ENCODE measurements around the gene KIAA0319L. TPM values are rescaled to one million over a fixed set of nuclear protein-coding genes. Genes with fewer than 3 reads are reported as not detected.

KIAA0319L gene
- total and polyA plus RNA-seq, 7 donors, result 8.3 to 50.4 (median 30.7) TPM

DNA sequence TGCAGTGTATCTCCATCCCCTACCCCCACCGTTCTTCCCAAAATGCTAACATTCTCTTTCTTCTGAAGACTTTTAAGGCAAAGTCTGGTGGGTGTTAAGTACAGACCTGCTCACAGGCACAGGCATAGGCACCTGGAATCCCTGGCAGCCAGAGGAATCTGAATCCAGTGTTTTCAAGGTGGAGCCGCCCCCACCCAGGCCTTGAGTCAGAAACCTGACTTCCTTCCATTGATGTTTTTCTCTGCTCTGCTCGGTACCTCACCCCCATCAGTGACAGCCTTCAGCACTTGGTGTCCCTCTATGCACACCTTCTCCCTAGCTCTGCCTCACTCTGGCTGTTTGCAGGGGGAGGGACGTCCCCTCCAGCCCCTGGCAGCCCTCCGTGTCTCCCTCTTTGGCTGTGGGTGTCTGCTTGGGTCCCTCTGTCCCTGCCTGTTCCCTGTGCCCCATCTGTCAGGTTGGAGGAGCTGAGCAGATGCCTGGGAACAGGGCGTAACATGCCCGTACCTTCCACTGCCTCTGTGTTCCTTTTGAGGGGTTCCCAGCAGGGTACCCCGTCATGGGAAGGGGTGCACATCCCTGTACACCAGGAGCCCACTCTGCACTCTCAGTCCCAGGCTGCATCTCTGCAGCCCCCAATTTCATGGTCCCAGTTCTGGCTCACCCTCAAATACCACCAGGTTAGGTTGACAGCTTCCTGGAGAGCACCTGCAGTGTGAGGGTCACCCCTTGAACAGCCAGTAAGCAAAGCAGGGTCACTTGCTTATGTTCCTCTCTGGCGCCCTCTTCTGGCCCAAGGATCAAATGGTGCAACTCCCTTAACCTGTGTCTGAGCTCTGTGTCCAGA lies 7.1 kb upstream of the KIAA0319L start:
- intact Hi-C loops (cut with DNase I), result loop anchor here (1.0 to 5.0 kb wide), 2 partner anchors 113 to 208 kb away; no protein-coding TSS in a partner anchor
- Histone ChIP-seq H3K9me3 (no peaks in the 10 kb centered on the region), H3K4me1 (peaks cover 0 to 23% (median 20%) of the 10 kb centered on the region in 4 donors), H3K4me3 (no peak overlapping the region), H3K36me3 (peaks cover 0 to 33% (median 7%) of the 10 kb centered on the region in 4 donors), H3K27ac (no peak overlapping the region), H3K27me3 (no peaks in the 10 kb centered on the region)
- 79 to 83% methylated on average over 9 of the region's 9 CpGs for WGBS, 2 donors
- peak; percentile 85 for DNase-seq
- TF ChIP-seq, protein P1, sequence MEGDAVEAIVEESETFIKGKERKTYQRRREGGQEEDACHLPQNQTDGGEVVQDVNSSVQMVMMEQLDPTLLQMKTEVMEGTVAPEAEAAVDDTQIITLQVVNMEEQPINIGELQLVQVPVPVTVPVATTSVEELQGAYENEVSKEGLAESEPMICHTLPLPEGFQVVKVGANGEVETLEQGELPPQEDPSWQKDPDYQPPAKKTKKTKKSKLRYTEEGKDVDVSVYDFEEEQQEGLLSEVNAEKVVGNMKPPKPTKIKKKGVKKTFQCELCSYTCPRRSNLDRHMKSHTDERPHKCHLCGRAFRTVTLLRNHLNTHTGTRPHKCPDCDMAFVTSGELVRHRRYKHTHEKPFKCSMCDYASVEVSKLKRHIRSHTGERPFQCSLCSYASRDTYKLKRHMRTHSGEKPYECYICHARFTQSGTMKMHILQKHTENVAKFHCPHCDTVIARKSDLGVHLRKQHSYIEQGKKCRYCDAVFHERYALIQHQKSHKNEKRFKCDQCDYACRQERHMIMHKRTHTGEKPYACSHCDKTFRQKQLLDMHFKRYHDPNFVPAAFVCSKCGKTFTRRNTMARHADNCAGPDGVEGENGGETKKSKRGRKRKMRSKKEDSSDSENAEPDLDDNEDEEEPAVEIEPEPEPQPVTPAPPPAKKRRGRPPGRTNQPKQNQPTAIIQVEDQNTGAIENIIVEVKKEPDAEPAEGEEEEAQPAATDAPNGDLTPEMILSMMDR (IDR thresholded peaks at IDR 0.05), result peak; percentile 42 to 73 (median 59)
- TF ChIP-seq POLR2A (IDR thresholded peaks at IDR 0.05), result no peak

DNA sequence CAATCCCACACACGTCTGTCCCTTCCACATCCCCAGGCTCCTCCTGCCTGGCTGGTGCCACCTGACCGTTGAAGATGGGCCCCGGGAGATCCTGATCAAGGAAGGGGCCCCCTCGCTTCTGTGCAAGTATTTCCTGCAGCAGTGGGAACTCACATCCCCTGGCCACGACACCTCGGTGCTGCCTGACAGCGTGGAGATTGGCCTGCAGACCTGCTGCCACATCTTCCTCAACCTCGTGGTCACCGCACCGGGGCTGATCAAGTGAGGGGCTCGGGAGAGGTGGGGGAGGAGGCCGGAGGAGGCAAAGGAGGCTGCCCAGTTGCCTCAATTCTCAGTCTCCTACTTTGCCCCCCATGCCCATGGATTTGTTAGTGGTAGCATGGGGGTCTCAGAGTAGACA lies 6.0 kb upstream of the KIAA0319L start:
- no peak for DNase-seq
- intact Hi-C loops (cut with DNase I), result loop anchor here (5.0 kb wide), 1 partner anchor 209 kb away; no protein-coding TSS in a partner anchor
- peaks cover 0 to 34% (median 31%) of the 10 kb centered on the region in 4 donors for H3K4me1 ChIP-seq
- peaks cover 0 to 33% (median 7%) of the 10 kb centered on the region in 4 donors for H3K36me3 ChIP-seq
- H3K27me3 ChIP-seq, result no peaks in the 10 kb centered on the region
- WGBS, 2 donors, result 53 to 86% methylated on average over 12 of the region's 12 CpGs
- TF ChIP-seq POLR2AphosphoS5 (IDR thresholded peaks at IDR 0.05) (no peak), POLR2A (IDR thresholded peaks at IDR 0.05) (no peak), EP300 (IDR thresholded peaks at IDR 0.05) (no peak)
- TF ChIP-seq, protein P1 (IDR thresholded peaks at IDR 0.05), result no peak
- H3K4me3 ChIP-seq, result no peak overlapping the region
- no peak overlapping the region for H3K27ac ChIP-seq
- H3K9me3 ChIP-seq, result no peaks in the 10 kb centered on the region

DNA sequence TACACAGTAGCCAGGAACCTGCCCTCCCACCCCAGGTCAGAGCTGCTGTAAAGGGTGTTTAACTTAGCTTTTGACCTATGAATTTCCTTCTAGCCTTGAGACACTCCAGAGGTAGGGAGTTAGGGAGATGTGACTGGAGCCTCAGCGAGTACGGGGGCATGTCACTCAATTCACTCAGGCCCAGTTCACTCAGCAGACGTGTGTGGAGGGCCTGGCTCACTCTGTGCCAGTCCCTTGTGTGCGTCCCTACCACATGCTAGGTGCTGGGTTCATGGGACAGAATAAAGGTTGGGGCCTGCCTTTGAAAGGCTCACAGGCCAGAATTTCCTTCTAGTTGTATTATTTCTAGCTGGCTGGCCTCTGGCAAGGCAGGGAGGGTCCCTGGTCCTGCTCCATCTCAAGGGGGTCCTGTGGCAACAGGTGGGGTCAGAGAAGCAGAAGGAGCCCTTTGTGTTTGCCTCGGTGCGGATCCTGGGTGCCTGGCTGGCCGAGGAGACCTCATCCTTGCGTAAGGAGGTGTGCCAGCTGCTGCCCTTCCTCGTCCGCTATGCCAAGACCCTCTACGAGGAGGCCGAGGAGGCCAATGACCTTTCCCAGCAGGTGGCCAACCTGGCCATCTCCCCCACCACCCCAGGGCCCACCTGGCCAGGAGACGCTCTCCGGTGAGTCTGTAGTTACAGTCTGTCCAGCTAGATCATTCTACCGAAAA lies 4.9 kb upstream of the KIAA0319L start:
- WGBS, 2 donors, result 93% methylated on average over 15 of the region's 15 CpGs
- TF ChIP-seq, protein P1 (IDR thresholded peaks at IDR 0.05), result no peak
- TF ChIP-seq POLR2AphosphoS5 (IDR thresholded peaks at IDR 0.05) (no peak), EP300 (IDR thresholded peaks at IDR 0.05) (no peak), POLR2A (IDR thresholded peaks at IDR 0.05) (no peak)
- peaks cover 0 to 36% (median 33%) of the 10 kb centered on the region in 4 donors for H3K4me1 ChIP-seq
- no peak for DNase-seq
- no peaks in the 10 kb centered on the region for H3K9me3 ChIP-seq
- no peaks in the 10 kb centered on the region for H3K27me3 ChIP-seq
- H3K4me3 ChIP-seq, result no peak overlapping the region
- peaks cover 0 to 33% (median 7%) of the 10 kb centered on the region in 4 donors for H3K36me3 ChIP-seq
- intact Hi-C loops (cut with DNase I), result loop anchor here (5.0 kb wide), 1 partner anchor 210 kb away; no protein-coding TSS in a partner anchor
- no peak overlapping the region for H3K27ac ChIP-seq

DNA sequence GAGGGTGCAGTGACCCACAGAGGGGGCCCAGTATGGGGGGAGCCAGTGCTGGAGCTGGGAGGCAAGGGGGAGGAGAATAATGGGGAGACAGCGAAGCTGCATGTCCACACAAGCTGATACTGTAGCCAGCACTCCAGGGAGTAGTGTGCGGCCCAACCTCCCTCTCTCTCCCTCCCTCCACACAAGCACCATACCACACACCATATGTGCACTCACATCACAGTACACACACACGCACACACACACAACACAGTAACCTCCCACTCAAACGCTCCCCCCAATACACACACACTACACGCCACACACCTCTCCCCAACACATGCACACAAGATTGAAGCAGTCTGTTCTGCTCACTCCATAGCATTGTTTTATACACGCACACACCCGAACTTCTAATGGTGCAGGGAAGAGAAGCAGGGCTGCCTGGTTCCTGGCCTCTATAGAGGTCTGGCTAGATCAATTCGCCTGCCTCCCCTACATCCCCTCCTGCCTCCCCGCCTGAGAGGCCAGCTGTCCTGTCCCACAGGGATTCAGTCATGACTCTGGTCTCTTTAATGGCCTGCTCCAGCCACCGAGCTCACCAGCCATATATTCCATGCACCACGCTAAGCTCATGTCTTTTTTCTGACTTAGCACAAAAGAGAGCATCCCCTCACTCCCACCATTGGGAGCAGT lies 4.2 kb upstream of the KIAA0319L start:
- WGBS, 2 donors, result 92 to 93% methylated on average over 11 of the region's 11 CpGs
- peak overlapping the region; percentile 42 to 96 (median 92) for H3K27ac ChIP-seq
- peak overlapping the region in 2 of 4 donors; percentile 12 to 16 for H3K4me3 ChIP-seq

More for the DNA sequence above, 4.2 kb upstream of the KIAA0319L start:
- Histone ChIP-seq H3K36me3 (peaks cover 0 to 33% (median 7%) of the 10 kb centered on the region in 4 donors), H3K4me1 (peaks cover 0 to 39% (median 37%) of the 10 kb centered on the region in 4 donors), H3K9me3 (no peaks in the 10 kb centered on the region), H3K27me3 (no peaks in the 10 kb centered on the region)
- TF ChIP-seq POLR2A (IDR thresholded peaks at IDR 0.05), result no peak
- TF ChIP-seq, protein P1 (IDR thresholded peaks at IDR 0.05), result no peak
- no peak for TF ChIP-seq EP300 (IDR thresholded peaks at IDR 0.05)
- TF ChIP-seq POLR2AphosphoS5 (IDR thresholded peaks at IDR 0.05), result no peak
- no peak for DNase-seq
- intact Hi-C loops (cut with DNase I), result loop anchor here (5.0 kb wide), 1 partner anchor 211 kb away; no protein-coding TSS in a partner anchor

All from sigmoid colon (tissue), 7 donors.